Prostate gland (tissue), 2 donors: ENCODE data around the gene FBXL13.

Source experiments
- POLR2A ChIP-seq: fragments of 450-650 bp; IDR thresholded peaks from one replicate; pipeline ENCODE4 v1.6.1; 2016; ENCODE audit warnings: antibody characterized with exemption, mild to moderate bottlenecking
- POLR2AphosphoS5 ChIP-seq: sonication (generic); formaldehyde crosslinking; IDR thresholded peaks from one replicate; pipeline ENCODE4 v1.6.1; 2017; ENCODE audit warnings: antibody characterized with exemption
- TF ChIP-seq, protein P1 (sequence below), 4 experiments: fragments of 200-600 bp in 2 of 4; fragments of 450-650 bp in 2 of 4; sonication (generic) in 2 of 4; IDR thresholded peaks; 1 replicate in 3 of 4; 2 replicates in 1 of 4; pipeline ENCODE4 v1.5.1; 2016 to 2019; ENCODE audit warnings: antibody characterized with exemption in 4 of 4, mild to moderate bottlenecking in 2 of 4, moderate library complexity in 2 of 4

DNA sequence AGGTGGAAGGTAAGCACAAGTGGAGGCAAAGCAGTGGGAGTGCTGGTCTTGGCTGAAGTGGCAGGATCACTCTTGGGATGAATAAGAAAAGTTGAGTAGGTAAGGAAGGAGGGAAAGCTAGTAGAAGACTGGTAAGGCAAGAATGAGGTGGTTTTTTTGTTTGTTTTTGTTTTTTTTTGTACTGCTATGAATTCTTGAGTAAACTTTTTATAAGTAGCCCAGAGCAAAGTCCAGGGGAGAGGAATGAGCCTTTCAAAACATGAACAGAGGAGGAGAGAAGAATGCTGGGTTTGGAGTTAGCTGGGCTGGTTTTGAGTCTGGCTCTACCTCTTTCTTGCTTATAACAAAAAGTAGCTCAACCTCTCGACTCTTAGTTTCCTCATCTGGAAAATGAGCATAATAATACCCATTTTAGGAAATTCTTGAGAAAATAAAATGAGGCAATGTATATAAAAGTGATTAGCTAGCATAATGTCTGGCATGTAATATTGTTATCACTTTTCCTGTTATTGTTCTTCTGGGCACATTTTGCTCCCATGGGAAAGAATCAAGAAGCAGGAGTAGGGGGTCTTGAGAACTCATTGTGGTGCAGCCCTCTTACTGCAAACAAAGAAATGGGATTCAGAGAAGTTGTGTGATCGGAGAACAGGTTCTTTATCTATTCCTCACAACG is 185.9 kb downstream of the FBXL13 start:
- TF ChIP-seq, protein P1, sequence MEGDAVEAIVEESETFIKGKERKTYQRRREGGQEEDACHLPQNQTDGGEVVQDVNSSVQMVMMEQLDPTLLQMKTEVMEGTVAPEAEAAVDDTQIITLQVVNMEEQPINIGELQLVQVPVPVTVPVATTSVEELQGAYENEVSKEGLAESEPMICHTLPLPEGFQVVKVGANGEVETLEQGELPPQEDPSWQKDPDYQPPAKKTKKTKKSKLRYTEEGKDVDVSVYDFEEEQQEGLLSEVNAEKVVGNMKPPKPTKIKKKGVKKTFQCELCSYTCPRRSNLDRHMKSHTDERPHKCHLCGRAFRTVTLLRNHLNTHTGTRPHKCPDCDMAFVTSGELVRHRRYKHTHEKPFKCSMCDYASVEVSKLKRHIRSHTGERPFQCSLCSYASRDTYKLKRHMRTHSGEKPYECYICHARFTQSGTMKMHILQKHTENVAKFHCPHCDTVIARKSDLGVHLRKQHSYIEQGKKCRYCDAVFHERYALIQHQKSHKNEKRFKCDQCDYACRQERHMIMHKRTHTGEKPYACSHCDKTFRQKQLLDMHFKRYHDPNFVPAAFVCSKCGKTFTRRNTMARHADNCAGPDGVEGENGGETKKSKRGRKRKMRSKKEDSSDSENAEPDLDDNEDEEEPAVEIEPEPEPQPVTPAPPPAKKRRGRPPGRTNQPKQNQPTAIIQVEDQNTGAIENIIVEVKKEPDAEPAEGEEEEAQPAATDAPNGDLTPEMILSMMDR (IDR thresholded peaks at IDR 0.05), result no peak
- TF ChIP-seq POLR2A (no peak), POLR2AphosphoS5 (no peak)
